ENCODE data around the gene ECE2. TPM values are rescaled to one million over a fixed set of nuclear protein-coding genes. Genes with fewer than 3 reads are reported as not detected.

The ECE2 gene
- total and polyA plus RNA-seq, 4 donors = not detected

GRCh38 chr3:184321666-184322065, 45.8 kb downstream of the ECE2 start:
- H3K4me3 ChIP-seq (ENCODE audit: low read depth in 1 of 3, low read length in 3 of 3) = no peak overlapping the region
- 93% methylated on average over 5 of the region's 5 CpGs for WGBS
- no peak overlapping the region for H3K9ac ChIP-seq (ENCODE audit: low read depth in 1 of 2, low read length in 2 of 2)
- peak overlapping the region in 1 of 2 donors; percentile 28 for H3K27ac ChIP-seq (ENCODE audit: low read depth in 1 of 2, low read length in 2 of 2)
- peaks cover 20 to 62% (median 59%) of the 10 kb centered on the region in 4 donors for H3K4me1 ChIP-seq (ENCODE audit: control insufficient read depth in 4 of 4, insufficient read depth in 4 of 4, low read length in 3 of 4)
- H3K27me3 ChIP-seq (ENCODE audit: control insufficient read depth in 4 of 4, insufficient read depth in 4 of 4, low read length in 3 of 4) = no peaks in the 10 kb centered on the region
- H3K36me3 ChIP-seq (ENCODE audit: control insufficient read depth in 4 of 4, insufficient read depth in 3 of 4, low read depth in 1 of 4, low read length in 3 of 4) = peaks cover 41 to 80% (median 67%) of the 10 kb centered on the region in 4 donors
- no peak for TF ChIP-seq EGR1 (IDR thresholded peaks at IDR 0.05; ENCODE audit: low read depth in 2 of 2)
- TF ChIP-seq FOXA2 (IDR thresholded peaks at IDR 0.05) = no peak
- TF ChIP-seq CTCF (IDR thresholded peaks at IDR 0.05; ENCODE audit: low read depth, low read length, missing input control) = no peak
- no peak for TF ChIP-seq YY1 (IDR thresholded peaks at IDR 0.05)
- TF ChIP-seq HNF4A (conservative IDR thresholded peaks at IDR 0.05) = no peak
- no peak for TF ChIP-seq GABPA (IDR thresholded peaks at IDR 0.05 in 1 of 2, conservative IDR thresholded peaks at IDR 0.05 in 1 of 2)
- no peak for TF ChIP-seq JUND (IDR thresholded peaks at IDR 0.05)
- TF ChIP-seq RXRA (IDR thresholded peaks at IDR 0.05) = no peak
- no peak for TF ChIP-seq TAF1 (conservative IDR thresholded peaks at IDR 0.05)
- no peak for TF ChIP-seq MAX (IDR thresholded peaks at IDR 0.05)
- no peak for TF ChIP-seq ZBTB33 (IDR thresholded peaks at IDR 0.05)
- no peaks in the 10 kb centered on the region for H3K9me3 ChIP-seq (ENCODE audit: control insufficient read depth in 4 of 4, low read length in 3 of 4)
- DNase-seq (ENCODE audit: low spot score) = no peak

- H3K9ac ChIP-seq (ENCODE audit: low read depth in 1 of 2, low read length in 2 of 2) = peak overlapping the region in 1 of 2 donors; percentile 33
- H3K4me1 ChIP-seq (ENCODE audit: control insufficient read depth in 4 of 4, insufficient read depth in 4 of 4, low read length in 3 of 4) = peaks cover 15 to 50% (median 47%) of the 10 kb centered on the region in 4 donors
- H3K36me3 ChIP-seq (ENCODE audit: control insufficient read depth in 4 of 4, insufficient read depth in 3 of 4, low read depth in 1 of 4, low read length in 3 of 4) = peaks cover 49 to 80% (median 76%) of the 10 kb centered on the region in 4 donors
- H3K4me3 ChIP-seq (ENCODE audit: low read depth in 1 of 3, low read length in 3 of 3) = no peak overlapping the region
- H3K27ac ChIP-seq (ENCODE audit: low read depth in 1 of 2, low read length in 2 of 2) = peak overlapping the region; percentile 49 to 72
- 74% methylated on average over 20 of the region's 20 CpGs for WGBS
- no peaks in the 10 kb centered on the region for H3K9me3 ChIP-seq (ENCODE audit: control insufficient read depth in 4 of 4, low read length in 3 of 4)
- H3K27me3 ChIP-seq (ENCODE audit: control insufficient read depth in 4 of 4, insufficient read depth in 4 of 4, low read length in 3 of 4) = no peaks in the 10 kb centered on the region
- no peak for DNase-seq (ENCODE audit: low spot score)
- TF ChIP-seq HNF4A (conservative IDR thresholded peaks at IDR 0.05) (peak in 1 of 2 donors; percentile 55), YY1 (IDR thresholded peaks at IDR 0.05) (peak; percentile 42), NR2F2 (IDR thresholded peaks at IDR 0.05) (no peak), HNF4G (IDR thresholded peaks at IDR 0.05) (no peak), JUND (IDR thresholded peaks at IDR 0.05) (peak in 1 of 2 donors; percentile 64), REST (IDR thresholded peaks at IDR 0.05) (no peak), TAF1 (conservative IDR thresholded peaks at IDR 0.05) (no peak), ZBTB33 (IDR thresholded peaks at IDR 0.05) (peak; percentile 41), RXRA (IDR thresholded peaks at IDR 0.05) (peak in 1 of 2 donors; percentile 67), FOXA2 (IDR thresholded peaks at IDR 0.05) (peak; percentile 22), GABPA (IDR thresholded peaks at IDR 0.05 in 1 of 2, conservative IDR thresholded peaks at IDR 0.05 in 1 of 2) (no peak), SP1 (IDR thresholded peaks at IDR 0.05) (no peak), MAX (IDR thresholded peaks at IDR 0.05) (no peak), CTCF (IDR thresholded peaks at IDR 0.05; ENCODE audit: low read depth, low read length, missing input control) (no peak), FOXA1 (IDR thresholded peaks at IDR 0.05) (no peak), ATF3 (IDR thresholded peaks at IDR 0.05) (no peak)
These were observed 47.1 kb downstream of the ECE2 start for GRCh38 chr3:184322731-184323487.
